Measurements from ENCODE around the gene C8G.

GRCh38 chr9:136995772-136996311, 50.8 kb downstream of the C8G start:
- TF ChIP-seq POLR2A (IDR thresholded peaks at IDR 0.05) (no peak), POLR2AphosphoS5 (IDR thresholded peaks at IDR 0.05) (no peak)

All from prostate gland (tissue), 1 donor.